HG03139 (cell line): ENCODE measurements around the gene C3.
"Not testable (repeated sequence)": the region's sequence is repeated elsewhere in the genome, so short reads cannot be mapped to it uniquely, and the experiment has no call there.

Source experiments
- ATAC-seq: cut with Tn5 transposase; IDR thresholded peaks from one replicate; pipeline ENCODE4 v1.9.1; 2021; ENCODE audit not compliant: unreplicated experiment

The C3 gene

DNA sequence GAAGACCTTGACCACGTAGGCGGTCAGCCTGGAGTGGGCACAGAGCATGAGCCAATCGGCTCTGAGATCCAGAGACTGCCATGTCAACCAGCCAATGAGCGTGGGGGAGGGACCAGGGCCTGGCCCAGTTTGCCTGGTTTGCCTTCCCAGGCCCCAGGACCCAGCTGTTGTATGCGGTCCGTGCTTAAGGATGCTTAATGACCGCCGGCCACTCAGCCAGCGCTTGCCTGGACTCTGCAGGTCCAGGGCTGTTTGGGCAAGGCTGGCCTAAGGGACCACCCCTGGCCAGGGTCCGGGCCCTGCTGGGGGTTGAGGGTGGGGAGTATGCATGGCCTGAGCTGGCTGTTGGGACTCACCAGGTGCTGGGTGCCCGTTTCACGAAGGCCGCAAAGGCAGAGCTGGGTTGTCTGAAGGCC, 27.4 kb downstream of the C3 start:
- ATAC-seq = no peak

DNA sequence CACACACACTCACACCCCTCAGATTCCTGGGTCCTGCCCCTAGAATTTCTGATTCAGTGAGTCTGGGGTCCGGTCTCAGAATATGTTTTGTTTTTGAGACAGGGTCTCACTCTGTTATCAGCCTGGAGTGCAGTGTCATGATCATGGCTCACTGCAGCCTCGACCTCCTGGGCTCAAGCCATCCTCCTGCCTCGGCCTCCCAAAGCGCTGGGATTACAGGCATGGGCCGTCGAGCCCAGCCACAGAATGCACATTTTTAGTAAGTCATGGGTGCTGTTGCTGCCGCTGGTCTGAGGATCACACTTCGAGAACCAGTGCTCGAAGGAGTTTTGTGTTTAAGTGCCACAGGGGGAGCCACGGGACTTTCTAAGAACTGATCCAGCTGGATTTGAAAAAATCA, 28.4 kb downstream of the C3 start:
- ATAC-seq = no peak

DNA sequence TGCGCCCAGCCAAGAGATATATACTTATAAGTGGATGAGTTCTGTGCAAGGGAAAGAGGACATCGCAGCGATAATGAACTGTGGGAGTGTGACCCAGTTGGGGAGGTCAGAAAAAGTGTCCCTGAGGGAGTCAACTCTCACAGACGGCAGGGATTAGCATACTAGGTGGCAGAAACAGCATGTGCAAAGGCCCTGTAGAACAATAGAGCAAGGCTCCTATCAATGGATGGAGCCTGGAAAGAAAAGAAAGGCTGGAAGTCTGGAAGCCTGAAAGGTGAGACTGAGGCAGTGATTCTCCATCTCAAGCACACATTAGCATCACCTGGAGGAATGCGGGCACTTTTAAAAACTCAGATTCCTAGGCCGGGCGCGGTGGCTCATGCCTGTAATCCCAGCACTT, 29.1 kb downstream of the C3 start:
- no peak for ATAC-seq

DNA sequence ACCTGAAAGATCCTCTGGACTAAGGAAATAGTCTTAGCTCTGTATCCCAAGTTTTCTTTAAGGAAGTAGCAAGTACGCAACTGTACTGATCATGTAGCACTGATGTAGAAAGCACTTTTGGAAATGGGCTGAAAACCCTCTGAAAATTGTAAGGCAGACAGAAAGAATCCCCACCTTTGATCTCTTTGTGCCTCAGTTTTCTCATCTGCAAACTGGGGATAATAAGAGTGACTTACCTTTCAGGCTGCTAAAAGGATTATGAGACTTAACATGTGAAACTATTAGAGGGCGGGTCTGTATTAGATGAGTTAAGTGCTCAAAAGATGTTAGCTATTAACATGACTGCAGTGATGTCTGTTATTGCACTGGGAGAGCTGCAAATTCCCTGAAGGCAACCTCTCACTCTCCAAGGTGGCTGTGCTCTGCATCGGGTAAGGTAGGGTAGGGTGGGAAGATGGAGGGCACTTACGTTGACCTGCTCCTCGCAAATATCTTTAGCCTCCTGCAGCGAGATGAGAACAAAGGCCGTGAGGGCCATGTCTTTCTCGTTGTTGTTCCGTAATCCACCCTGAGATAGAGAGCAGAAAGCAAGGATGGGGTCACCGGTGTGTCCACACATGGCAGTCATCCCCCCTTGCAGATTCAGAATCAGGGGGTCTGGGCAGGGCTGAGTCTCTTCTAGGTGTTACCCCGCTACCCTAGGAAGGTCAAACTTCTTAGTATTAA, 30.1 kb downstream of the C3 start:
- no peak for ATAC-seq

GRCh38 chr19:6687114-6687513, 33.3 kb downstream of the C3 start:
- ATAC-seq = no peak

DNA sequence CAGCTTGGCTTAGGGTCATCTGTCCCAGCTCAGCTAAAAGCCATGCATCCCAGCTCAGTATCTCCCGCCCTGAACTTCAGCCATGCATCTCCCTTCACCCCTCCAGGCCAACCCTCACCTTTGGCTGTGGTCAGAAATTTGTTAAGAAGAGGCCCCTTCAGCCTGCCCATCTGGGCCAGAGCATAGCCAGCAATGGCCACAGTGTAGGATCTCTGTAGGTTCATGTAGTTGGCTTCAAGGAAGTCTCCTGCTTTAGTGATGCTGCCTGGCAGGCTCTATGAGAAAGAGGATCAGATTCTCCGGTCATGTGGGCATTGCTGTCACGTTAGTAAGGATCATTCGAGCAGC, 33.8 kb downstream of the C3 start:
- no peak for ATAC-seq

DNA sequence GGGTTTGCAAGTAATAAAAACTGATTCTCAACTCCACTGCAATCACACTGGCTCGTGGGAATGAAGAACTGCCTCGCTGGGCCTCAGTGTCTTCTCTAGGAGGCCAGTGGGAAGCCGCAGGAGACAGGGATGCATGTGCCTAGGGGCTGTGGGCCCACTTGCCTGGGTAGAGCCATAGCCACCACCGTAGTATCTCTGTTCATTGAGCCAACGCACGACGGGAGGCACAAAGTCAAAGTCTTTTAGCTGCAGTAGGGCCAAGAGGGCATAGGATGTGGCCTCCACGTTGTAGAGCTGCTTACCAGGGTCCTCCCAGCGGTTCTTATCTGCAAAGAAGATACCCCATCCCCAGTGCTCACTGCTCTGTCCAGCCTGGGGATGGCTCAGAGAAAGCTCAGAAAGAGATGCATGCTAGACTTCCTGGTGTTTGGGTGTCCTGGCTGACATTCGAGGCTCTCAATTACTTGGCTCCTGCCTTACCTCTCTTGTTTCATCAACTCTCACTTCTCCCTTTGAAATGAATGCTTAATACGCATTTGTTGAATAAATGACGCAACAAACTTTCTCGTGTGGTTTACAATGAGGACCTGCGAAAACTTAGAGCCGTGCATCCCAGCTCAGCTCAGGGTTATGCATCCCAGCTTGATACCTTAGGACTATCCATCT, 34.4 kb downstream of the C3 start:
- ATAC-seq = no peak

- no peak for ATAC-seq
Observed at GRCh38 chr19:6685482-6685881, 35.0 kb downstream of the C3 start.

DNA sequence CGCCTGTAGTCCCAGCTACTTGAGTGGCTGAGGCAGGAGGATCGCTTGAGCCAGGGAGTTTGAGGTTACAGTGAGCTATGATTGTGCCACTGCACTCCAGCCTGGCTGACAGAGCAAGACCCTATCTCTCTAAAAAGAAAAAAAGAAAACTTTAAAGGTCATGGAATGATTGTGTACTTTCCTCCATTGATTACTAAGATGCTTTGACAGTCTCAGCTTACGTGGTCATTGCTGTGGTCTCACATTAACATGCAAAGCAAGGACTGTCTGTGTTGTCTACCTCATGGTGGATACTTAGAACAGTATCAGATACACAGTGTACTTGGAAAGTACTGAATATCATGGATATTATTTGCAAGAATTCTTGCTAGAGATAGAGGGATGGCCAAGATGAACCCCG, 36.5 kb downstream of the C3 start:
- no peak for ATAC-seq

- no peak for ATAC-seq
Observed at GRCh38 chr19:6682607-6683128, 37.8 kb downstream of the C3 start.

GRCh38 chr19:6680141-6680540, 40.3 kb downstream of the C3 start:
- no peak for ATAC-seq

GRCh38 chr19:6679139-6679538, 41.3 kb downstream of the C3 start:
- ATAC-seq = no peak

DNA sequence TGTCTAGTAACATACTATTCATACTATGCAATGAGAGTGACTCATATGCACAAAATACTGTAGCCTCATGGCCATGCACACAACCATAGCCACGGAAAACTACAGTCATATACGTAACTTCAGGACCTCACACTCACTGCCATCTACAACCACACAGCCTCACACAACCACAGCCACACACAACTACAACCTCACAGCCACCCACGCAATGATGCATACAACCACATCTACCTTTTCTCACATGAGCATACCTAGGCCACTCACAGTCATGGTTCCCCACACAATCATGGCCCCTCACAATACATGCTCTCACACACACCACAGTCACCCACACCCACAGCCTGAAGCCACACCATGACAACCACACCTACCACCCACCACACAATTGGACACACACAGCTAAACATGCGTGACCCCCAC, 41.8 kb downstream of the C3 start:
- ATAC-seq = no peak

GRCh38 chr19:6677883-6678689, 42.4 kb downstream of the C3 start:
- no peak for ATAC-seq

GRCh38 chr19:6677495-6677882, 43.0 kb downstream of the C3 start:
- ATAC-seq = no peak

- ATAC-seq = no peak
Observed at GRCh38 chr19:6676288-6676687, 44.2 kb downstream of the C3 start.

DNA sequence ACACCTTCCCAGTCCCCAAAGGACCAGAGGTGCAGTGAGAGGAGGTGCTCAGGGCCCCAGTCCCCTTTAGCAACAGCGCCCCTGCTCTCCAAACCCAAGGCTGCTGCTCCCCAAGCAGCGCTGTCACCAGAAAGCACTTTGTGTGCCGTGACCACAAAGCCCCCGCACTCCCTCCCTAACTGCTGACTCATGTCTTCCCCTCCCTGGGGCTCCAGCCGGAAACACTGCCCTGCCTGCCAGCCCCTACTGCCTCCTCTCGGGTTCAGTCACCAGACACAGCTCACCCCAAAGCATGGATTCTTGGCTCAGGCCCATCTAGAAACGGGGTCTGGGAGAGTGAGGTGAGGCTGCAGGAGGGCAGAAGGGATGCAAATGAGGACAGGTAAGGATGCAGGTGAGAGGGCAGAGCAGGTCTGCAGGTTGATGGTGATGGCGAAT, 45.6 kb downstream of the C3 start:
- no peak for ATAC-seq

- ATAC-seq = not testable (repeated sequence)
Observed at GRCh38 chr19:6674408-6674807, 46.0 kb downstream of the C3 start.

- ATAC-seq = no peak
Observed at GRCh38 chr19:6672693-6673290, 47.7 kb downstream of the C3 start.

DNA sequence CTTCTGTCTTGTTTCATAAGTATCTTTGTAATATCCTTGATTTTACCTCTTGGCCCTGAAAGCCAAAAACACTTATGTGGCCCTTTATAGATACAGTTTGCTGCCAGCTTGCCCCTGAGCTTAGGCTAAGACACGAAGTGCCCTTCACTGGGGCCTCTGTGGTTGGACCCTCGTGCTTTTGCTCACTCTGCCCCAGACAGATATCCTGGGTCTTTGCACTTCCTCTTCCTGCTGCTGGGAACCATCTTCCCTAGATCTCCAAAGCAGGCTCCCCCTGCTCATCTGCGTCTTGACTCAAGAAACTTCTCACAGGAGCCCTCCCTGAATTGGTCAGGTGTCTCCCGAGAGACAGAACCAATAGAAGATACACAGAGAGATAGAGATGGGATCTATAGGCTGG, 48.5 kb downstream of the C3 start:
- ATAC-seq = no peak

DNA sequence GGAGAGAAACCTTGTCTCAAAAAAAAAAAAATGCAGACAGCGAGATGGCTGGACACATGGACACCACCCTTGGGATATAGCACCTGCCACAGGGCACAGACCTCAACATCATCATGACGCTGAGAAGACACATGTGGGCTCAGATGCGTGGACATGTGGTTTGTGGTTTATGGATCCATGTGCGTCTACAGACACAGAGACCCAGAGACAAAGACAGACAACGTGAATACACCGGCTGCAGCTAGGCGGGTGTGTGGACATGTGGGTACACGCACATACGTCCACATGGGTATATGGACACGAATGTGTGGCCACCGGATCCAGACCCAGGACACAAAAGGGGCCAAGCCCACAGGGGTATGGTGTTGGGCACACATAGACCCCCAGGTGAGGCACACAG, 51.8 kb downstream of the C3 start:
- ATAC-seq = no peak
